Measurements from ENCODE around the gene ING2. TPM values are rescaled to one million over a fixed set of nuclear protein-coding genes. Genes with fewer than 3 reads are reported as not detected.

Gene ING2
- total and polyA plus RNA-seq, 10 of the 15 experiments (the other 5 are each of a cell fraction or from before 2014, with no cell fraction given), result 3.3 to 16.1 (median 10.9) TPM

GRCh38 chr4:183483997-183484396, 20.9 kb upstream of the ING2 start (continued):
- TF ChIP-seq ELK1 (IDR thresholded peaks at IDR 0.05; ENCODE audit: low read depth, low read length) (no peak), CHD2 (IDR thresholded peaks at IDR 0.05; ENCODE audit: borderline replicate concordance, low read depth, low read length) (no peak), ZNF687 (IDR thresholded peaks at IDR 0.05) (no peak), YBX1 (IDR thresholded peaks at IDR 0.05) (no peak), NRF1 (conservative IDR thresholded peaks at IDR 0.05; ENCODE audit: low read depth, low read length) (no peak), NFYB (IDR thresholded peaks at IDR 0.05; ENCODE audit: insufficient read depth, low read depth, low read length) (no peak), ZZZ3 (IDR thresholded peaks at IDR 0.05; ENCODE audit: control insufficient read depth, insufficient read length, low read depth) (no peak)
